ENCODE measurements around the gene DCP1A. TPM values are rescaled to one million over a fixed set of nuclear protein-coding genes. Genes with fewer than 3 reads are reported as not detected.
"Not testable (repeated sequence)": the region's sequence is repeated elsewhere in the genome, so short reads cannot be mapped to it uniquely, and the experiment has no call there.

The DCP1A gene
- total RNA-seq, 1 donor from 2014 or later, result 32.9 TPM

- Histone ChIP-seq H3K27ac (no peak overlapping the region), H3K4me3 (no peak overlapping the region), H3K4me1 (peaks cover 6% of the 10 kb centered on the region), H3K36me3 (peaks cover 0 to 25% of the 10 kb centered on the region in 2 donors), H3K27me3 (no peaks in the 10 kb centered on the region), H3K9me3 (no peaks in the 10 kb centered on the region)
- intact Hi-C loops (cut with DNase I), result no loop called here
- TF ChIP-seq, protein P1, sequence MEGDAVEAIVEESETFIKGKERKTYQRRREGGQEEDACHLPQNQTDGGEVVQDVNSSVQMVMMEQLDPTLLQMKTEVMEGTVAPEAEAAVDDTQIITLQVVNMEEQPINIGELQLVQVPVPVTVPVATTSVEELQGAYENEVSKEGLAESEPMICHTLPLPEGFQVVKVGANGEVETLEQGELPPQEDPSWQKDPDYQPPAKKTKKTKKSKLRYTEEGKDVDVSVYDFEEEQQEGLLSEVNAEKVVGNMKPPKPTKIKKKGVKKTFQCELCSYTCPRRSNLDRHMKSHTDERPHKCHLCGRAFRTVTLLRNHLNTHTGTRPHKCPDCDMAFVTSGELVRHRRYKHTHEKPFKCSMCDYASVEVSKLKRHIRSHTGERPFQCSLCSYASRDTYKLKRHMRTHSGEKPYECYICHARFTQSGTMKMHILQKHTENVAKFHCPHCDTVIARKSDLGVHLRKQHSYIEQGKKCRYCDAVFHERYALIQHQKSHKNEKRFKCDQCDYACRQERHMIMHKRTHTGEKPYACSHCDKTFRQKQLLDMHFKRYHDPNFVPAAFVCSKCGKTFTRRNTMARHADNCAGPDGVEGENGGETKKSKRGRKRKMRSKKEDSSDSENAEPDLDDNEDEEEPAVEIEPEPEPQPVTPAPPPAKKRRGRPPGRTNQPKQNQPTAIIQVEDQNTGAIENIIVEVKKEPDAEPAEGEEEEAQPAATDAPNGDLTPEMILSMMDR (IDR thresholded peaks at IDR 0.05), result no peak
- no peak for TF ChIP-seq POLR2A (IDR thresholded peaks at IDR 0.05)
- no peak for TF ChIP-seq POLR2AphosphoS5 (IDR thresholded peaks at IDR 0.05; ENCODE audit: insufficient read depth in 1 of 2, low read depth in 1 of 2)
- no peak for DNase-seq (ENCODE audit: extremely low spot score in 2 of 2)
Measured at GRCh38 chr3:53331871-53332270, 15.5 kb downstream of the DCP1A start.

- TF ChIP-seq, protein P1 (IDR thresholded peaks at IDR 0.05), result no peak
- no peak for TF ChIP-seq POLR2A (IDR thresholded peaks at IDR 0.05)
- TF ChIP-seq POLR2AphosphoS5 (IDR thresholded peaks at IDR 0.05; ENCODE audit: insufficient read depth in 1 of 2, low read depth in 1 of 2), result no peak
- intact Hi-C loops (cut with DNase I), result no loop called here
- Histone ChIP-seq H3K4me1 (peaks cover 6% of the 10 kb centered on the region), H3K36me3 (peaks cover 0 to 17% of the 10 kb centered on the region in 2 donors), H3K9me3 (no peaks in the 10 kb centered on the region), H3K27me3 (no peaks in the 10 kb centered on the region), H3K4me3 (no peak overlapping the region), H3K27ac (no peak overlapping the region)
- no peak for DNase-seq (ENCODE audit: extremely low spot score in 2 of 2)
Measured at GRCh38 chr3:53329897-53330296, 17.4 kb downstream of the DCP1A start.

GRCh38 chr3:53328746-53329145 lies 18.6 kb downstream of the DCP1A start:
- intact Hi-C loops (cut with DNase I), result no loop called here
- TF ChIP-seq, protein P1 (IDR thresholded peaks at IDR 0.05), result no peak
- TF ChIP-seq POLR2AphosphoS5 (IDR thresholded peaks at IDR 0.05; ENCODE audit: insufficient read depth in 1 of 2, low read depth in 1 of 2), result no peak
- no peak for TF ChIP-seq POLR2A (IDR thresholded peaks at IDR 0.05)
- Histone ChIP-seq H3K4me1 (peaks cover 6% of the 10 kb centered on the region), H3K4me3 (no peak overlapping the region), H3K36me3 (peaks cover 0 to 11% of the 10 kb centered on the region in 2 donors), H3K9me3 (no peaks in the 10 kb centered on the region), H3K27ac (no peak overlapping the region), H3K27me3 (no peaks in the 10 kb centered on the region)
- DNase-seq (ENCODE audit: extremely low spot score in 2 of 2), result no peak

GRCh38 chr3:53327986-53328385 lies 19.4 kb downstream of the DCP1A start:
- H3K27me3 ChIP-seq; H3K36me3 ChIP-seq; H3K9me3 ChIP-seq; intact Hi-C loops (cut with DNase I); H3K4me1 ChIP-seq; H3K27ac ChIP-seq; H3K4me3 ChIP-seq; DNase-seq (ENCODE audit: extremely low spot score in 2 of 2): not testable (repeated sequence)

DNA sequence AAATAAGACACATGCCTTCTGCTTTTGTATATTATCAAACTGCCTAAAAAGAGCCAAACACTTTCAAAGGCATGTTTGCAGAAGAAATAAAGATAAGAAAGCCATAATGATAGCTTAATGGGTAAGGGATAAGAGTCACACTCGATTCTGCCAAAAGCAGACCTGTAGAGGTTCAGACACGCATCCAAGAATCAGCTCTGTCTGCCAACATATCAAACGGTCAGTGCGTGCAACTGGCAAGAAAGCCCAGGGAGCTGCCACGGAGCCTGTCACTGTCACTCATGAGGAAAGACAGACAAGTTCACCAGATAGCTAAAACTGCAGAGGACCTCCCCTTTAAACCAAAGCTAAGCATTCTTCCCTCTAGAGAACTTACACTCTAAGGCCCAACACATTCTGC lies 23.2 kb downstream of the DCP1A start:
- no peak for DNase-seq (ENCODE audit: extremely low spot score in 2 of 2)
- Histone ChIP-seq H3K9me3 (no peaks in the 10 kb centered on the region), H3K4me3 (no peak overlapping the region), H3K27me3 (no peaks in the 10 kb centered on the region), H3K36me3 (peaks cover 0 to 4% of the 10 kb centered on the region in 2 donors), H3K27ac (no peak overlapping the region), H3K4me1 (peaks cover 6% of the 10 kb centered on the region)
- TF ChIP-seq POLR2A (IDR thresholded peaks at IDR 0.05), result no peak
- TF ChIP-seq, protein P1 (IDR thresholded peaks at IDR 0.05), result no peak
- TF ChIP-seq POLR2AphosphoS5 (IDR thresholded peaks at IDR 0.05; ENCODE audit: insufficient read depth in 1 of 2, low read depth in 1 of 2), result no peak
- intact Hi-C loops (cut with DNase I), result no loop called here

GRCh38 chr3:53320697-53321096 lies 26.6 kb downstream of the DCP1A start:
- Histone ChIP-seq H3K27me3 (no peaks in the 10 kb centered on the region), H3K27ac (no peak overlapping the region), H3K4me1 (no peaks in the 10 kb centered on the region)

More at GRCh38 chr3:53320697-53321096, 26.6 kb downstream of the DCP1A start:
- intact Hi-C loops (cut with DNase I), result no loop called here
- Histone ChIP-seq H3K36me3 (peaks cover 0 to 6% of the 10 kb centered on the region in 2 donors), H3K9me3 (no peaks in the 10 kb centered on the region), H3K4me3 (no peak overlapping the region)
- no peak for DNase-seq (ENCODE audit: extremely low spot score in 2 of 2)
- TF ChIP-seq POLR2AphosphoS5 (IDR thresholded peaks at IDR 0.05; ENCODE audit: insufficient read depth in 1 of 2, low read depth in 1 of 2), result no peak
- TF ChIP-seq, protein P1 (IDR thresholded peaks at IDR 0.05), result no peak
- TF ChIP-seq POLR2A (IDR thresholded peaks at IDR 0.05), result no peak
